GM19452 (cell line): Measurements from ENCODE around the gene UNC13C.
"Not testable (repeated sequence)": the region's sequence is repeated elsewhere in the genome, so short reads cannot be mapped to it uniquely, and the experiment has no call there.

ENCODE experiments used
- ATAC-seq: cut with Tn5 transposase; IDR thresholded peaks from one replicate; pipeline ENCODE4 v1.9.1; 2021; ENCODE audit not compliant: unreplicated experiment

Gene UNC13C

DNA sequence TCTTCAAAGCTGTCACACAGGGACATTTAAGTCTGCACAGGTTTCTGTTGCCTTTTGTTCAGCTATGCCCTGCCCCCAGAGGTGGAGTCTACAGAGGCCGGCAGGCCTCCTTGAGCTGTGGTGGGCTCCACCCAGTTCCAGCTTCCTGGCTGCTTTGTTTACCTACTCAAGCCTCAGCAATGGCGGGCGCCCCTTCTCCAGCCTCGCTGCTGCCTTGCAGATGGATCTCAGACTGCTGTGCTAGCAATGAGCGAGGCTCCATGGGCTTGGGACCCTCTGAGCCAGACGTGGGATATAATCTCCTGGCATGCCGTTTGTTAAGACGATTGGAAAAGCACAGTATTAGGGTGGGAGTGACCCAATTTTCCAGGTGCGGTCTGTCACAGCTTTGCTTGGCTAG, 472.0 kb downstream of the UNC13C start:
- ATAC-seq, result not testable (repeated sequence)

GRCh38 chr15:54456413-54456812, 478.2 kb downstream of the UNC13C start:
- ATAC-seq, result no peak

DNA sequence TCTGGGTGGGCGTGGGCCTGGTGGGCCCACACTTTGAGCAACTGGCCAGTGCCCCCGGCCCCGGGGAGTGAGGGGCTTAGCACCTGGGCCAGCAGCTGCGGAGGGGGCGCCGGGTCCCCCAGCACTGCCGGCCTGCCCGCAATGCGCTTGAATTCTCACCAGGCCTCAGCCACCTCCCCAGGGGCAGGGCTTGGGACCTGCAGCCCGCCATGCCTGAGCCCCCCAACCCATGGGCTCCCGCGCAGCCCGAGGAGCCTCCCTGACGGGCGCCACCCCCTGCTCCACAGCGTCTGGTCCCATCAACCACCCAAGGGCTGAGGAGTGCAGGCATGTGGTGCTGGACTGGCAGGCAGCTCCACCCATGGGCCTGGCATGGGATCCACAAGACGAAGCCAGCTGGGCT, 484.3 kb downstream of the UNC13C start:
- no peak for ATAC-seq

DNA sequence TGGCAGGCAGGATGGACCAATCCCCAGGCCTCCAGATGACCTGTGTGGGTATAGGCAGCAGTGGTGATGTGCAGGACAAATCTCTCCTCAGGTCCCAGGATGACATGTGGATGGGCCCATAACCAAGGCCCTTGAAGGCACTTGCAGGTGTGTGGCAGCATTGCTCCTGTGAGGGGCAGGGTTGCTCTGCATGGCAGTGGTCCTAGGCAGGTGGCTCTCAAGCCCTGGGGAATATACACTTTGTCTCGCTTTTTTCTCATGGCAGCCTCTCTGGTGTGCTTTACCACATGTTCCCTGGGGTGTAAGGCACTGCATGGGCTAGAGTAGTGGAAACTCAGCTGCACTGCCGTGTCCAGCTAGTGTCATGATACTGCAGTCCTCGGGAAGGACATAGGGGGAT, 503.6 kb downstream of the UNC13C start:
- ATAC-seq, result no peak

DNA sequence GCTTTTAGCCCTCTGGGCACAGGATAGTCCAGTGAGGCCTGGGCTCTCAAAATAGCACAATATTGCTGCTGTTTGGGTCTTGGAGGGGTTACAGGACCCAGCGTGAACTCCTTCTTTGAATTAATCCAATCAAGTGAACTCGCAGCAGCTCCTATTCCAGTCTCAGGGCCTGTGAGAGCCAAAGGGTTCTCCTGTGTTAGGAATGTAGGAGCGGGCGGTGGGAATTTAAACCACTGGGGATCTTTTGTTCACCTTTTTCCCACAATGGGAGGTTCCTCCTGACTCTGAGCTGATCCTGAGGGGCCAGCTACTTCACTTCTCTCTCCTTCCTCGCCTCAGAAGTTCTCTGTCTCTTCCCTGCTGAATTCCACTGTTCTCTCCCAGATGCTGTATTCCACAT, 504.0 kb downstream of the UNC13C start:
- ATAC-seq, result no peak

GRCh38 chr15:54500330-54500729, 522.1 kb downstream of the UNC13C start:
- ATAC-seq, result no peak

GRCh38 chr15:54502416-54503075, 524.3 kb downstream of the UNC13C start:
- ATAC-seq, result no peak

DNA sequence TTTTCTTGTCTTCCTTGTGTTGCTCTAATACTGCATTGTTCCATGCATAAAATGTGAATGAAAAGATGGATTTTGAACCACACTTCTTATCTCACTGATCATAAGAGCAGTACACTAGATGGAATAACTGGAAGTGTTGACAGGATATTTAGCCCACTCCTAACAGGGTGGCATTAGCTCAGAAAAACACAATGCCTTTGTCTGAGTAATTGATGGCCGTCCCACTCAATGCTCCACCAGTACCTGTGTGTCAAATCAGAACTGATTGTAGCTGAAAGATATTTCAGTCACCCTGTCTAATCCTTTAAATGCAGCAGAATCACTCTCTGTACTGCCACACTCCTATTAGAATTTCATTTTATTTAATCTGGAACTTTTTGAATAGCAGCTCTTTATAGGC, 526.5 kb downstream of the UNC13C start:
- ATAC-seq, result no peak

GRCh38 chr15:54506977-54507524, 528.8 kb downstream of the UNC13C start:
- ATAC-seq, result no peak

- ATAC-seq, result no peak
Measured at GRCh38 chr15:54514601-54515000, 536.4 kb downstream of the UNC13C start.

GRCh38 chr15:54515664-54516582, 537.7 kb downstream of the UNC13C start:
- no peak for ATAC-seq

DNA sequence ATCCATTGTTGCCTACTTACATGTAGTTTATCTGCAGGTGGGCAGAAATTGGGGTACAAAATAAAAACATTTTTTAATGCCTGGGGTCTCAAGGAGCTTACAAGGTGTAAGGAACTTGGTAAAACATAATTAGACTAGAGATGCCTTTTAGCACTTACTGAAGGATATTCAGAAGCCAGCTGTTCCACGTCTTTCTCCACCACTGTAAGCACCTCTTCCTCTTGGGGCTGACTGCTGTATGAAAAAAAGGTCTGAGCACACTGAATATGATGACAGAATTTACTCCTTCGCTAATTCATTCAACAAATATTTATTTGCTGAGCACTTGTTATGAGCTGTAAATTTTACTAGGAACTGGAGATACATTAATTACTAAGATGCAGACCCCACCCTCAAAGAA, 539.1 kb downstream of the UNC13C start:
- ATAC-seq, result no peak

DNA sequence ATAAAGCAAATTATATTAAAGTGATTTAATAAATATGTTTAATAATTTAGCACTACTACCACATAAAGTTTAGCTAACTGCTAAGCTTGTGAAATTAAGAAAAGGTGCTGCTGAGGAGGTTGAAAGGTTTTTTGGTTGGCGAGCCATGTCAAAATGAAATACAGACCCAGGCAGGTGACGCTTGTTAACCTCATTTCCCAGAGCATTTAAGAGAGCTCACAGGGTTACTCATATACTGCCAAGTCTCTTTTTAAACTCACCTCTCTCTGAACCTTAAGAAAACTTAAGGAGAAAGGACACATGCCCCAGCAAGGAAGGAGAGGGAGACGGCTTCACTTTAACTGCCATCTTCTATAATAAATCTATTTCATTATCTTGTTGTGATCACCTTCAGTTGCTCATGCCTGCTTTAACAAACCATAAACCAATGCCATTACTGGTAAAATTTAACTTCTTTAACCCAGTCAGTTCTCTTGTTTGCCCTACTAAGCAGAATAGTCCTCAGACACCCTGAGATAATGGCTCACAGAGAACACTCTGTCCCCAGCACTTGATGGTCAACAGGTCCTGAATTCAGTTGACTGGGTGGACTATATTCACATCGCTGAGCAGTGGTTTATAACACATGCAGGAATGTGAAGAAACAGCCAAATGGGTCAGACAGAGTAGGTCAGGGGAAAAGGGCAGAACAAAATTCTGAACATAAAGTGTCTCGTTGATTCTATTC, 540.1 kb downstream of the UNC13C start:
- ATAC-seq, result no peak

- ATAC-seq, result no peak
Measured at GRCh38 chr15:54519577-54519976, 541.3 kb downstream of the UNC13C start.

DNA sequence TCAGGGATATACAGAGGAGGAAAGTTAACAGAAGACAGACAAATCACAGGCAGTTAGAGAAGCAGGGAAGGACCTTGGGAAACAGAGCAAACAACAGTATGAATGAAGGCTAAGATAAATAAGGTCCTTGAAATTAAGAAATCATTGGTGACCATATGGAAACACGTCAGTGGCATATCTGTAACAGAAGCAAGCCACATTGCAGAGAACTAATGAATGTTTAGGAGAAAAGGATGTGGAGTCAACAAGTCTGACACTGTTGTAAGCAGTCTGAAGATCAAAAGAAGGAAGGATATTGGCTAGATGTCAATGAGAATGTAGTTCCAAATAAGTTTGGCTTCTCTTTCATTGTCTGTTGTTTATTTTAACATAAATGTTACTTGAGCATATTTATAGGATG, 542.4 kb downstream of the UNC13C start:
- no peak for ATAC-seq

DNA sequence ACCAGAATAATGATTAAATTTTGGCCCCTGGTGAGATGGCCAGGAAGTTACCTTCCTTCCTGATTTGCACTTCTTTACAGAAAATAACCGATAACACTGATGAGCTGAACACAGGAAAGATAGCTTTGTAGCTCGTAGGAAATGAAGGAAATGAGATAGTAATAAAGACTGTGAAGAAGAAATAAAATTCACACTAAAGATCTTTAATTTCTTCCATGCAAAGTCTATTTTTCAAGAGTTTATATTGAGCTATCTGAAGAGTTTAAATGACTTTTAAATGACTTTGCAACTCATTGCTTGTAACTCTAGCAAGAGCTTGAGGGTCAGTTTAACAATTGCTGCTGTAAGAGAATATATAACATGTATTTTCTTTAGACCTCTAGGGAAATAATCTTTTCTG, 543.0 kb downstream of the UNC13C start:
- no peak for ATAC-seq

DNA sequence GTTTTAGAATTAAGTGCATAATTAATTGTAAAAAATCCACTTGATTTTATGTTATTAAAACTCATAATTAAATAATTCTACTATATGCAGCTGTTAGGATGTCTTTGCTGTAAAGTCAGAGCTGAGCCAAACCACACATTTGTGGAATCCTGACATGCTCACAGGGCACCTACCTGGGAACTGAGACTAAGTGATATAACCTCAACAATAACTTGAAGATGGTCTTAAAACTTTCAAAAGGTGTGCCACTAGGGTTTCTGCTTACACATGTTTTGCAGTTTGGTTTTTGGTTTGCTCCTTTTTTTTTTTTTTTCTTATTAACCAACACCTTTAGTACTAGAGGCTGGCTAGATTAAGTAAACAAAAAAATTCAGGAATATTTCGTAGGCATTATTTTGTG, 549.8 kb downstream of the UNC13C start:
- ATAC-seq, result no peak

DNA sequence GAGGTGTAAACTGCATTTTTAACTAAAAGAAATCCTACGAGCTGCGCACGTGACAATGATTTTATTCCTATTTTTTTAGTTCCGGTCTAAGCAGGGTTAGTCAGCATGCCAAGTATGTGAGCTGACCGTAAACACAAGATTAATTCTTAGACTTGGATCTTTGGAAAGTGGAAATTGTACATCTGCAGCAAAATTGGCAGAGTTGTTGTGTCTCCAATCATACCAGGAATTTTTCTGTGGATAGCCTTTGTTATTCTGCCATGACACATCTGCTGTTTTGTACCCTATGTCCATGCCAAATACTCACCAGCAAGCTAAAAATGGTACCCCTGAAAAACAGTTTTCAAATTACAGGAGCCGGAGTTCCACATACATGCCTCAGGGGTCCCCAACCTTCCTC, 562.5 kb downstream of the UNC13C start:
- ATAC-seq, result no peak

- no peak for ATAC-seq
Measured at GRCh38 chr15:54547491-54547890, 569.2 kb downstream of the UNC13C start.

DNA sequence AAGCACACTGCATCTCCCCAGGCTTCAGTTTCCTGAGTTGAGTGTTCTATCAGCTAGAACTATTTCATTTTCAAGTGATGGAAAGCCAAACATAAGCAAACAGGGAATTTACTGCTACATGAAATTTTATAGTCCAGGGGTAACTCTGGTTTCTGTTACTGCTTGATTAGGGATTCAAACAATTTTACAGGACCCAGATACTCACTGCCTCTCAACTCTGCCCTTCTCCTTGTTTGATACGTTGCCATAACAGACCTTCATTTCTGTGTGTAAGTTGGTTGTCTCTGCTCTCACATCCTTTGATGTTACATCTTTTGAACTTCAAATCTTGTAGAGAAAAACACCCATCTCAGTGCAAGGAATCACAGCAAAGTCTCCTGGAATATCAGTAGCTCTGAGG, 572.7 kb downstream of the UNC13C start:
- no peak for ATAC-seq

GRCh38 chr15:54556231-54556630, 578.0 kb downstream of the UNC13C start:
- ATAC-seq, result no peak
